22Rv1 (cell line): ENCODE results near the gene NKD1.

Source experiments
- CTCF ChIP-seq: fragments of 450-650 bp; IDR thresholded peaks from 2 replicates; pipeline ENCODE4 v1.5.1; 2017; ENCODE audit warnings: mild to moderate bottlenecking
- ZFX ChIP-seq: fragments of 450-650 bp; IDR thresholded peaks from 2 replicates; pipeline ENCODE4 v1.6.1; 2017; ENCODE audit warnings: antibody characterized with exemption, borderline replicate concordance

- no peak for TF ChIP-seq CTCF
- TF ChIP-seq ZFX: no peak
Measured at GRCh38 chr16:50599494-50599893, 51.3 kb downstream of the NKD1 start.
